GOT3 (cell line): Measurements from ENCODE around the gene ARHGEF4.

Experiments
- DNase-seq: peaks from one replicate; lab custom pipeline; 2025; ENCODE audit warnings: mixed read lengths; lab: John Stamatoyannopoulos, UW

The ARHGEF4 gene

DNA sequence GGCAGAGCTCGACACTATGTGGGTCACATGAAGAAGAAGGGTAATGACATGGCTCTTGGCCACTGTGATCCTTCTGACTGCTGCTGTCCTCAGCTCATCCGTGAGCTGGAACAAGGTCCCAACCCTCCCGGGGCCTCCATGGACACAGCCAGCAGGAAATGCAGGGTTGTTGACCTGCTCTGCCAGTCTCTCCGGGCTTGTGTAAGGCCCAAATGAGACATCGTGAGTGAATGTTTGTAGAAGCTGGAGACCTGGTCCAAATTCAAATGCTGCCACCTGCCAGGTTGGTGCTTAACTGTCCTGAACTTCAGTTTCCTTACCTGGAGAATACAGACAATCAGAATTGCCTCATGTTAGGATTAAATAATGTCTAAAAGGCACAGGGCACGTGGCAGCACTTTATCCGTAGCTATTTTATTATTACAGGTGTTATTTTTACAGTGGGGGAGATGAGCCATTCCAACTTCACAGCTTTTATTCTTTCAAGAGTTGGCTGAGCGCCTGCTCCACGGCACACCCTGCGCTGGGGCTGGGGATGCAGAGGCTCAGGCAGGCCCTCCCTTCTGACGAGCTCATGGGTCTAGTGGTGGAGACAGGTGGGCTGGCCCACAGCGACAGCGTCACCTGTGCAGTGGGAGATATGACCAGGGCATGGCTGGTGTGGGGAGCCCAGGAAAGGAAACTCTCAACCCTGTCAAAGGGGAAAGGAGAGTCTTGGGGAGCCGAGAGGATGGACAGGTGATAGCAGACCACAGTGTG is 15.1 kb downstream of the ARHGEF4 start:
- no peak for DNase-seq

DNA sequence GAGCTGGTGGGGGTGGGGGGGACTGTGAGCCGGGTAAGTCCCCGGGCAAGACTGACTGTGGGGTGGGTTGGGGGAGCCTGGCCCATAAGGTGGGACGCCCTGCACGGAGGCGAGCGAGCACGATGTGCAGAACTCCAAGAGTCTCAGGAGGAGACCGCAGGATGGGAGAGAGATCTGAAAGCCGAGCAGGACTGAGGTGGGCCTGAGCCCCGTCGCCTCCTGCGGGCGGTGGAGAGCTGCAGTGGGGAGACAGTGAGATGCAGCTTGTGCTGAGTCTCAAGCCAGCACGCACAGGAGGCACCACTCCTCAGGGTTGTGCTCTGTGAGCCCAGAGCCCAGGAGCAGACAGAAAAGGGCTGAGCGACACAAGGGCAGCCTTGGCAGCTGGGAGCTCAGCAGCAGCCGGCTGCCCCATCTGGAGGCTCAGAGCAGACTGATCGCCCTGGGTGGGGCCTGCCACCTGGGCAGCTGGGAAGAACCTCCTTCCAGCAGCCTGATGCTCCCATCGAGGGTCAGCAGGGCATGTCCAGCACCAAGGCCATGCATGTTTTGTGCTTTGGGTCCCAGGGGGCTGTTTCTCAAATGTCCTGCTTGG is 15.9 kb downstream of the ARHGEF4 start:
- DNase-seq: no peak

DNA sequence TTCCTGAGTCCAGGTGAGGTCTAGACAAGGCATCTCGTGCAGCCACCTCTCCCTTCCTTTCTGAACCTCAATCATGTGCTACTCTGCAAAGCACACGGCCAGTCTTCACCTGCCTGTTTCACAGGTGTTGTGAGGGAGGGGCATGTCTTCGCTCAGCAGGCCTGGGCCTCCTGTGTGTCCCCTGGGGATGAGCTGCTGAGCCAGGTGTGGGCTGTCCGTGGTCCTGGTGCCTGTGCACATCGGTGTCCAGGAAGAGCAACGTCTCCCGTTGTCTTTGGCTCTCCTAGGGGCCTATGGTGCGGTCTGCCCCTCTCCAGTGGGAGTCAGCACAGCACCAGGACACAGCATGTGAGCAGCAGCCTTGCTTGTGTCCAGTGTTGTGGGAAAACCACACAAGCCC is 16.7 kb downstream of the ARHGEF4 start:
- DNase-seq: no peak

DNA sequence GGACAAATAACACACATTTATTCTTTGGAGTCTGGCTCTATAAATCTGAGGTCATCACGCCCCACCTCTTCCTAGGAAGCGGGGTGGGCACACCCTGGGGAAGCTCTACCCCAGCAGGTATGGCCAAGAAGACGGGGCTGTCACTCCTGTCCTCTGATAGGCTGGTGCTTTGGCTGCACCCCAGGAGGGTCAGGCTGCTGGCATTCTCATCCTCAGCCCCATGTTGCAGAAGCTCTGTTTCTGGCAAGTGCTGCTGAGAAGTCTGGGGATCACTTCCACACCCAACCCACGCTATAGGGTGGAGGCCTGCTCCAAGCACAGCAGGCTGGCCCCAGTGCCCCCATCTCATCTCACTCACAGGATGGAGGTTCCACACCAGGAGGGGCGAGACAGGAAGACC is 17.6 kb downstream of the ARHGEF4 start:
- DNase-seq: no peak

DNA sequence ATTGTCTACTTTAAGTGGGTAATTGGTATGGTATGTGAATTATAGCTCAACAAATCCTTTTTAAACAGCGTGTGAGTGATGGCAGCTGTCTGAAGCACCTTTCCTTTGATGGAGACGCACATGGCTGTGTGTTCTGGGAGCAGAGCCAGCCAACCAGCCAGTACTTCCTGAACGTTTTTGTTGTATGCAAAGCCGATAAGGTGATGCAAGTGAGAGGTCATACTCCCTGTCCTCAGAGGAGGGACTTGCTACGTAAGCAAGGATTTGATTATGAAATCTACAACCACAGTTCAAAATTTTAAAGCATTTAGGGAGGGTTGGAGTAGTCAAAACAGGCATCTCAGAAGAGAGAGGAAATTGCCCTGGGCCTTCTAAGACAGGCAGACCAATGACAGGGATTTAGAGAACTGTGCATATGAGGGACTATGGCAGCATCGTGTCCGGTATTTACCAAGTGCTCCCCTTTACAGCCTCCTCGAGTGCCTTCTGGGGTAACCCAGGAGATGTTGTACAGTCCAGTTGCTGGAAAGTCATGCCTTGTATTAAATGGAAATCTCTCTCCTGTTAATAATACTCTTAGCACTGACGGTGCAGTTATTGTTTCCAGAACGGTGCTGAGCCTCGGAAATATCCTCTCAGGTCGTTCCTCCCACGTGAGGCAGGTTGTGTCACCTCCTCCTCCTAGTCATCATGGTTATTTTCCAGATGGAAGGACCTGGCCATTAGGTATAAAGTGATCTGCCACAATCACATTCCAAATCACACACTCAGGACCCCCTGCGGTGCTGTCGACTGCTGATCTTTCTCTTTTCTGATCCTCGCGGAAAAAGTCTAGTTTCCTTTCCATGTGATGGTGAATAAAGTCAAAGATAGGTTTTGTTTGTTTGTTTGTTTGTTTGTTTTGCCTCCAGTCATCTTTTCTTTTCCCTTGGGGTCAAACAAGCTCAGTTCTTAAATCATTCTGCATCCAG is 28.4 kb downstream of the ARHGEF4 start:
- DNase-seq: no peak

DNA sequence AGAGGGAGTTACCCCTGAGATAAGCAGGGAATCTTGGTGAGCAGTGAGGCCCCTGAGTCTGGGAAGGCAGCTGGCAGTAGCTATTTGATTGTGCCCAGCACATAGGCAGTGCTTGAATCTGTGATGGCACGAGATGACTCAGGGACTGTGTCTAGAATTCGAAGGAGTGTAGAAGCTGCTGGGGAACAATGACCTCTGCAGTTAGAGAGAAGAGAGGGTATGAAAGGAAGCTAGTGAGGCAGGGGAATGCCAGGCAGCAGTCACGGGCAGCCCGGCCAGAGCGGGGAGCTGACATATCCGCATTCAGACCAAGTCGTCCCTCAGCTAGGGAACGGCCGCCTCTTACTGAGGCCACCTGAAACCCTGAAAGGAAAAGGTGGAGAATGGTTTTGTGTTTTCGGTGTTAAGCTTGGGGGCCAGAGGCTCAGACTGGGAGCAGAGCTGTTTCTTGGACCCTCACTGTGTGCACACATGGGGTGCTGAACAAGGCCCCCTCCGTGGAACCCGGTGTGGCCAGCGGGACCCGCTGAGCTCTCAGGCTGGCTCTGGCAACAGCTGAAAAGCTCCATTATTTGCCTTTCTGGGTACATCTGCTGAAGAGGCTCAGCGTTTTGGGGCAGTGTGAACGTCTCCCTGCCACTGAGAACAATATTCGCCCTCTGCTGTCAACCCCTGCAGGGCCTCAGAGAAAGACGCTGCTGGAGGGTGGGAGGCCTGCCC is 32.9 kb downstream of the ARHGEF4 start:
- no peak for DNase-seq

DNA sequence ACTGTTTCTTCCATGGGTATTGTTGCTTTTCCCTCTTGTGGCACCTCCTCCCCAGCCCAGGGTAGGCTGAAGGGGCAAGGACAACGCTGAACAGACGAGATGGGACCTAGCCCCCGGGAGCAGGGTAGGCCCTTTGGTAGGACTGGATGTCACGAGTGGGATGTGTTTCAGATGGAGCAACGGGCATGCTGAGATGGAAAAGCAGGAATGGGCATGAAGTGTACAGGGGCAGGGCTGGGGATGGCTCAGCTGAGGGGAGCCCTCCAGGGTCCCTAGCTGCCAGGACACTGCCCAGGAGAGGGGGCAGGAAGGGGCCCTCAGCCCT is 33.4 kb downstream of the ARHGEF4 start:
- no peak for DNase-seq

DNA sequence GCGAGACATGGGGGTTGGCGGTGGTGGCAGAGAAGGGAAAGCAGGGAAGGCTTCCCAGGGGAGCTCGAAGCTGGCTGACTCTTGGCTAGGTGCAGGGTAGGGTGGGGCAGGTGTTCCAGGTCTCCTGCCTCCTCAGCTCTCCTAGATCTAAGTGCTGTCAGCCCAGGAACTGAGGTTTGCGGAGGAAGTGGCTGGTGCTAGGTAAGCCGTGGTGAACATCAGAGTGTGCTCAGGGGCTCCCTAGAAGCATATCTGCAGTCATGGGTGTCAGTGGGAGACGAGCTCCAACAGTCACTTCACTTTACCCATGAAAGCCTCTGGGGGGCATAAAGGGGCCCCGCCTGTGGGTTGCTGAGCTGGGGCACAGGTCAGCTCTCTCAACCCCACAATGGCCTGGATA is 34.1 kb downstream of the ARHGEF4 start:
- DNase-seq: no peak

DNA sequence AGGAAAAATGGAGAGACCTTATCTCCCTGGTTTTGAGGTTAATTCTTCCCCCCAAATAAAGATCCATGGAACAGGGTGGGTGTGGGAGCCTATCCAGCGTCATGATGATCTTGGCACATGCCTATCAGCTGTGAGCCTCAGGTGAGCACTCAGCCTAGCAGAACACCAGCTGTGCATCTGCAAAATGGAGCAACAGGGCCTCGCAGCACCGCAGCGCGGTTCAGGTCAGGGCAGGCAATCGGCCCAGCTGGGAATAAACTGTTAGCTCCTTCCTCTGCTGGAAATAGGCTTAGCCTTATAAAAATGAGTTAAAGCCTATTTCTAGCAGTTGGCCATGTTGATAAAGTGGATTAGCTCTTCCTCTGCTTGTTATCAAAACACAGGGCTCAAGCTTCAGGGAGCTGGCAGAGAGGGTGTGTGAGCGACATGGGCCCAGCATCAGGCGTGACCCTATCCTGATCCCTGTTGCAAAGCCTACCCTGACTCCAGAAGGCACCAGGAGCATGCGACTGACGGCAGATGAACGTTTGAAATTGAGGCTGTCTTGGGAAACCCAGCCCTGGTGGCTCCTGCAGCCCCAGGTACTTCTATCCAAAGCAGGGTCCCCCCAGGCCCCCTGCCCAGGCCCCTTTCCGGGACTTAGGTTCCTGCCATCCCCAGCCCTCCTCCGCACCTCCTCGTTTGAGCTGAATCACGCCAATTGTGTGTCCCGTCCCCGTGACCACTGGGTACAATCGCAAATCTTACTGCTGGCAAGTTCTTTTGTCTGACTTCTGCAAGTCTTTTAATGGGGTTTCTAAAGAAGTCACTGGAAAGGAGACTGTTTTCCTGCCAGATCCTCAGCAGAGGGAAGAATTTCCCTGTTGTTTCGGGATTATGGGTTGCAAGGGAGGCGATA is 35.4 kb downstream of the ARHGEF4 start:
- no peak for DNase-seq

DNA sequence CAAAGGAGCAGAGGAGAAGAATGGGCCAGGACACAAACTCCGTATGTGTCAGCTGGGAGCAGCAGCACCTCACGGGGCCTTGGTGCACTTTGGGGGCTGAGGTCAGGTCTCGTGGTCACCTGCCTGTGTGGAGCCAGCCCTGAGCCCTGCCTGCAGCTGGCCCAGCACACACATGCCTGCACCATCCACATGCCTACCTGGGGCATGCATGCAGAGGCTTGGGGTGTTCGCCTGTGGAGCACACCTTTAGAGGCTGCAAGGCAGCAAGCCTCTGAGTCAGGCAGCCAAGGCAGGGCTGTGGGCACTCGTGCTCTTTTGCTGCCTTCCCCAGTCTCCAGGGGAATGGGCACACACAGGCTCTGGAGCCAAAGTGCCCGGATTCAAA is 36.0 kb downstream of the ARHGEF4 start:
- DNase-seq: no peak

DNA sequence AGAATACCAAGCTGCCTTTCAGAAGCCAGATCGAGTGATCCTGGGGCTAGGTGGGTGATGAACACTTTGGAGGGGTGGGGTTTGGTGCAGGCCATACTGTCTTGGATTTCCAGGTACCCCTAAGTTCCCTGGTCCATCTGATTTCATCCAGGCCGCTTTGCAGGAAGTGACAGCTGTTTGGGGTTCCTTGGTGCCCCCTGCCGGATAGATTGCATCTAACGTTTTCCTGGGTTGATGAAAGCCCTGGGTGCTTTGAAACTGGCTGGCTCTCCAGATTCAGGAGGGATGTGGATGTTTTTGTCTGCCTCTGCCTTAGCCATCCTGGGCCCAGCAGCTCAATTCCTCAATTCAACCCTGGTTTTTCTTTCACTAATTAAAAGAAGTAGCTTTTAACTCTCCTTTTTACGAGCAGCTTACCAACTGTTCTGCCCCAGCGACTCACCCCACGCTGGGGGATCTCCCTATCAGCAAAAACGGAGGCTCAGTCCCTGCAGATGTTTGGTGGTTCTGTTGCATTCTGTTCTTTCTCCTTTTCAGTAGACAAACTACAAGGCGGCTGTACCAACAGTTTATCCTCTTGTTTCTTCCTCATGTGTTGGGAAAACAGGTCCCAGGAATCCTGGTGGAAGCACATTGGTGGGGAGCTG is 37.1 kb downstream of the ARHGEF4 start:
- DNase-seq: peak; percentile 11

DNA sequence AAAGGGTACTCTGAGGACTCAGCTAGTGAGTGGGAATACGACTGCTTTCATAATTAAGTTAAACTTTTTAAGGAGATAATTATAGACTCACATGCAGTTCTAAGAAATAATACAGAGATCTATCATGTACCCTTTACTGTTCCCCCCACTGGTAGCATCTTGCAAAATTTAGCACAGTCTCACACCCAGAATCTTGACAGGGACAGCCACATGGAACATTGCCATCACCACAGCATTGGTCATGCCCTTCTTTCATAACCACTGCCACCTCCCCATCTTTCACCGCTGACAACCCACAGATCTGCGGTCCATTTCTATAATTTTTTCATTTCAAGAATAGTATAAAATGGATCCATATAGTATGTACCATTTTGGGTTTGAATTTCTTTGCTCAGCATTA is 37.8 kb downstream of the ARHGEF4 start:
- DNase-seq: no peak

DNA sequence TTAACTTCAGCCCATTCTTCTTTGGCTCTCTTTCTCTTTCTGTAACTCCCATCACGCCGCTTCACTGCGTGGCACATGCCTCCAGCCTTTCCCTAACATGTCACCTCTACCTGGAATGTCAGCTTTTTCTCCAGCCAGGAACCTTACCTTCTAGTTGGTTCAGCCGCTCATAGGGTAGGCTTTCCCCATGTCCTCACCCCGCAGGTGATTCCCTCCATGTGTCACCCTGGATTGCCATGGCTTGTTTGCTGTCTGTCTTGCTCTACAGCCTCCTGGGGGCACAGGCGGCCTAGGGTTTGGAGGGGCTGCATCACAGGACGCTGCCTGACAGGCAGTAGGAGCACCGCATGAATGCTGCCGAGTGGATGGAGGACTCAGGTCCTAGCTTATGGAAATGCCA is 39.2 kb downstream of the ARHGEF4 start:
- no peak for DNase-seq

DNA sequence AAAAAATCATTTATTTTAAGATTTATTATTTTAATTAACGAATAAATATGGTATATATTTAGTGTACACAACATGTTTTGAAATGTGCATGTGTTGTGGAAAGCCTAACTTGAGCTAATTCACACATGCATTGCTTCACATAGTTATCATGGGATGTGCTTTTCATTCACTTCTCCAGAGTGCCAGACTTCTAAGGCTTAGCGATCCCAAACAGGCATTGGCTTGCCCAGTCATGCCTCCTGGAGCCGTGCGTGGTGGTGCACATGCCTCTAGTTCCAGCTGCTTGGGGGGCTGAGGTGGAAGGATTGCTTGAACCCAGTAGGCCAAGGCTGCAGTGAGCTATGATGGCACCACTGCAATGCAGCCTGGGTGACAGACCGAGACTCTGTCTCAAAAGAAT is 40.5 kb downstream of the ARHGEF4 start:
- DNase-seq: no peak

DNA sequence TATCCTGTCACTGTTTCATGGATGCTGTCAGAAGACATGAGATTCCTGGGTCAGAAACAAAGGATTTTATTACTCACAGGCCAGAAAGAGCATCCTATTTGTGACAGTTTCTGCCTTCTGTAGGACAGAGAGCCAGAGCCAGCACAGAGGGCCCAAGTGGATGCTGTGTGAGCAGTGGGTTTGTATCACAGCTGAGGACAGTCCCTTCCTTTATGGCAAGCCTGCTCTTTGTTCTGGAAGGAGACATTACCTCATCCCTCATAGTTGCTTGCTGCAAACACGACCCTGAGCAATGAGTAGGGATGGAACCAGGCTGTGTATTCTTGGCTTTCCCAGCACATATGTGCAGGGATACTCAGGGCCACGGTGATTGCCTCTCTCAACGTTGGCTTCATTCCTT is 41.6 kb downstream of the ARHGEF4 start:
- DNase-seq: no peak

DNA sequence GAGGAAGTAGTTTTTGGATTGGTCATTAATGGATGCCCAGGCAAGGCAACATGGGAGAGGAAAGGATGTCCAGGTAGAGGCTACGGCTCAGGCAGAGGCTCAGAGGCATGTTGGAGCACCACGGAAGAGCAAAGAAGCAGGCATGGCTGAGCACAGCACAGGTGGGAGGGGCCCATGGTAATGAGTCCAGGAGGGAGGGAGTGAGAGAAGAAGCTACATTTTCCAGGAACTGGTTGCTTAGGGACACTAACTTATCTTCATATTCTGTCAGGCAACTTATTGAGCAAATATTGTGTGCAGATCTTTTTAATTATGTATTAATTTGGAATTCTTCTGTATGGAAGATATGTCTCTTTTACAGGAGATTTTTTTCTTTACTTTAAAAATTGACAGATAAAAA is 42.2 kb downstream of the ARHGEF4 start:
- no peak for DNase-seq

DNA sequence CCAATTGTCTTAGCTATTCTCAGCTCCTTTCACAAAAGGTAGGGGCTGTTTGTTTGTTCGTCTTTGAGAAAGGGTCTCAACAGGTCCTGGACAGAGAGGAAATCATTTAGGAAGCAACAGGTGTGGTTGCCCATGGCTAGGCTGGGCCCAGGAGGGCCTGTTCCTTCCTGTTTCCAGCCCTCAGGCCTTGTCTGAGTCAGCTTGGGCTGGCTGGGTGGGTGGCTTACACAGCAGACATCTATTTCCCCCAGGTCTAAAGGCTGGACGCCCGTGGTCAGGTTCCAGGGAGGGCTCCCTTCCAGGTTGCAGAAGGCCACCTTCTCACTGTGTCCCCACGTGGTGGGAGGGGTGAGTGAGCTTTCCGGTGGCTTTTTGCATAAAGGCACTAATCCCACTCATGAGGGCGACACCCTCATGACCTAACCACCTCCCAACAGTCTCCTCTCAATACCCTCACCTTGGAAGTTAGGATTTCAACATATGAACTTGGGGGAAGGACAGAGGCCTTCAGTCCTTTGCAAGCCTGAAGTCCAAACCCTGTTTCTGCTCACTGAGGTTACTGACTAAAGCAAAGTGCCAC is 45.5 kb downstream of the ARHGEF4 start:
- no peak for DNase-seq

DNA sequence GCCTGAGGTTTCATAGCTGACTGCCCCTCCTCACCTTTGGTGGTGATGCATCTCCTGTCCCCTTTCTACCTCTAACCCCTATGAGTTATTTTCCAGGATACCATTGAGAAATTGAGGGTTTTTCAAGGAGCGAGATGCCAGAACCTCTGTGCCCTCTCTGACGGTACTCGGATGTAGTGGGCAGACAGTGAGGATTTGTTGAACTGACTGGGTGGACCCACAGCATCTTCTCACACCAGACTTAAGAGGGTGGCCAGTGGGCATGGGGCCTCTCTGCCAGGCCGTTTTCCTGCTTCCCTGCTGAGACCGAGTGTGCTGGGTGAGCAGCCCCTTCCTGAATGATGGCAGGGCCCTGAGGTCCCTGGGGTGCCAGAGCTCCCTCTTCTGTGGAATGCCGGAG is 46.3 kb downstream of the ARHGEF4 start:
- DNase-seq: no peak

DNA sequence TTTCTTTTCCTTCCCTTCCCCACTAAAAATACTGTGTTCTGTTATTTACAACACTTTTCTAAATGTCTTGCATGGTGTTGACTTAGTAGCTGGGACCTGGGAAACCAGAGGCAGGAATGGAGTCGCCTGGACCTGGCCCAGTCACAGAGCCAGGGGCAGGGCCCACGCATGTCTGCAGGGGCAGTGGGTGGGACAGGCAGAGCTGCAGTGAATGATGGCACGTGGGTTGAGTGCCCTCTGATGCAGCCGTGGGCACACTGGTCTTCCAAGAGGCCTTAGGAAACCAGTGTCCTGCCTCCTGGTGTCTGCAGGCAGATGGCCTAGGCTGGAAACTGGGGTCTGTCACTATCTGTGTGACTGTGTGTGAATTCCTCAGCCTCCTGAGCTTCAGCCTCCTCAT is 46.8 kb downstream of the ARHGEF4 start:
- DNase-seq: no peak

DNA sequence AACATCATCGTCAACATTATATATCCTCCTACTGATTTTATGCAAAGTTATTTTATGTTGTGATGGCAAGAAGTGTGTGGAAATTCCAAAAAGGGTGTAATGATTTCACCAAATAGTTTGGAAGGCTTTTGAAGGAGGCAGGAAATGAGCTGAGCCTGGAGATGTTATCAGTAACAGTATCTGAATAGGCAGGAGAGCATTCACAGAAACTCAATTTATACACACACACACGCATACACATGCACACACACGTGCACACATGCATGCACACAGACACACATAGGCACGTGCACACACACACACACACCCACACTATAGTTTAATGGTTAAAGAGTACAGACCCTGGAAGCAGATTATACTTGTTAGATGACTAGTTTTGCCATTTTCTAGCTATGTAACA is 47.3 kb downstream of the ARHGEF4 start:
- DNase-seq: no peak
